ENCODE results near the gene HEATR5B. TPM values are rescaled to one million over a fixed set of nuclear protein-coding genes. Genes with fewer than 3 reads are reported as not detected.
A peak's percentile ranks its signal among the peaks of the same experiment; 100 is the strongest.

Gene HEATR5B
- 10 to 100 TPM; 14.6 to 19.2 (median 16.4) TPM for total RNA-seq
- polyA plus RNA-seq, result 9.1 TPM
- long read RNA-seq, donor 1, partial matches to known transcripts, result 16 of 30 reads
- long read RNA-seq, donor 1, other reads (novel, unspliced or antisense), result 14 of 30 reads
- long read RNA-seq, donor 2, partial matches to known transcripts, result 4 of 8 reads
- long read RNA-seq, donor 2, other reads (novel, unspliced or antisense), result 4 of 8 reads
- long read RNA-seq, donor 3, full-length matches to known transcripts, result 4 of 48 reads
- long read RNA-seq, donor 3, partial matches to known transcripts, result 22 of 48 reads
- long read RNA-seq, donor 3, other reads (novel, unspliced or antisense), result 22 of 48 reads
- long read RNA-seq, donor 4, partial matches to known transcripts, result 3 of 13 reads
- long read RNA-seq, donor 4, other reads (novel, unspliced or antisense), result 10 of 13 reads

DNA sequence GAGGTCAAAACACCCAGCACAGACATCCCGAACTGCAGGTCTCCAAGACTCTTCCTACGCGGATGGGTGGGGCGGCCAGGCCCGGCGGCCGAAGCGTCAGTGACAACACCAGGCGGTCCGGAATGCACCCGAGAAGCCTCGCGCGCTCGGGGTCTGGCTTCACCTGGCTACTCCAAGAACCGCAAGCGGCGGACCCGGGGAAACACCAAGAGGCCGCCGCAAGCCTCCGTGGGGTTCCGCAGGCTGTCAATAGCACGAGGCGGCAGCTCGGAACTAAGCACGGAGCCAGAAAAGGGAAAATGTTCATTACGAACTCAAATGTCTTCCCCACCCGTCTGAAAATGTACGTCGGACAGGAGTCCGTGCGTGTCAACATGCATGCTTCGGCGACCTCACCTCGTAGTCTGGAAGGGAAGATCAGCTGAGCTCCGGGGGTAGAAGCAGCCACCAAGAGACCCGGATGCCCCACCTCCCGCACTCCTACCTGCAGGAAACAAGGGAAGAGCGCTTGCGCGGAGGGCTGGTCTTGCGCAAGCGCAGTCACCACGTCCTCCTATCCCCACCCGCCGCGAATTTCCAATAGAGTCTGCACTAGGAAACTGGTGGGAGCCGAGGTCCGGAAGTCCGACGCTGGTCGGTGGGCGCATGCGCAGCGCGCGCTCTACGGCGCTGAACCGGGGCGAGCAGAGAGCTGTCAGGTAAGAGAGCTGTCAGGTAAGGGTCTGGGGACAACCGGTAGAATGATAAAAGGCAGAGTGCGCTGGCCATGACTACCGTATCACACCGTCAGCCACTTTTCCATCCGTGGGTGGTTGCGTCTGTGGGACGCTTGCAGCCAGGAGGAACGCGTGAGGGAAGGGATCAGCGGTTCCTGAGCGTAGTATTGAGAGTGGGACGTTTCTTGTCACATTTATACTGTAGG is at the start of gene HEATR5B, which contains the start of gene GPATCH11:
Gene HEATR5B (minus strand): TSS at position 500 of the 922 bp plus-strand sequence. CDS start 958 bp downstream, outside the sequence.
Gene GPATCH11 (plus strand): TSS at position 646 of the 922 bp plus-strand sequence. CDS start 3,864 bp downstream, outside the sequence.
- no peaks in the 10 kb centered on the region for H3K27me3 ChIP-seq (ENCODE audit: control insufficient read depth, insufficient read depth)
- intact Hi-C loops (cut with DNase I), result no loop called here
- no peaks in the 10 kb centered on the region for H3K9me3 ChIP-seq (ENCODE audit: control insufficient read depth, low read length)
- DNase-seq, result peak; percentile 94 to 97 (median 97)
- peak within 1 kb of the TSS; percentile 80 for H3K4me3 ChIP-seq (ENCODE audit: low read length)
- H3K27ac ChIP-seq (ENCODE audit: low read length), result peak within 1 kb of the TSS; percentile 75
- no peaks in the 10 kb centered on the region for H3K4me1 ChIP-seq (ENCODE audit: control insufficient read depth, insufficient read depth, low read length)
- peak; percentile 97 to 99 for ATAC-seq
- WGBS, result under 1% methylated on average over 74 of the region's 74 CpGs

- no peak for ATAC-seq
- Histone ChIP-seq H3K9me3 (ENCODE audit: control insufficient read depth, low read length) (no peaks in the 10 kb centered on the region), H3K27ac (ENCODE audit: low read length) (no peak overlapping the region), H3K4me3 (ENCODE audit: low read length) (no peak overlapping the region), H3K27me3 (ENCODE audit: control insufficient read depth, insufficient read depth) (no peaks in the 10 kb centered on the region), H3K4me1 (ENCODE audit: control insufficient read depth, insufficient read depth, low read length) (no peaks in the 10 kb centered on the region)
- intact Hi-C loops (cut with DNase I), result no loop called here
- DNase-seq, result no peak
- WGBS, result 95% methylated on average over 6 of the region's 6 CpGs
These were observed 48.7 kb upstream of the HEATR5B start for GRCh38 chr2:37132914-37133313.

DNA sequence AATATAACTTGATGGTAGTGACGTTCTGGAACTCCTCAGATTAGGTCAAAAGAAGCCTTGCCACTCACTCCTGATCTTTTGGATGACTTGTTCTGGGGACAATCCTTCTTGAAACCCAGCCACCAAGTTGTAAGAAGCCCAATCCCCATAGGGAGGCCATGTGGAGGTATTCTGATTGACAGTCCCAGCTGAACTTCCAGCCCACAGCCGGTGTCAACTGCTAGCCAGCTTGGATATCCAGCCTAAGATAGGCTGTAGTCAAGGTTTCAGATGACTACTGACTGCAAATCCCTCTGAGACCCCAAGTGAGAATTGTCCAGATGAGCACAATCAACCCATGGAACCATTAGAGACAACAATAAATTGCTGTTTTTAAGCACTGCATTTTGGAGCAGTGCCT is 41.2 kb upstream of the HEATR5B start:
- no peaks in the 10 kb centered on the region for H3K9me3 ChIP-seq (ENCODE audit: control insufficient read depth, low read length)
- H3K4me1 ChIP-seq (ENCODE audit: control insufficient read depth, insufficient read depth, low read length), result no peaks in the 10 kb centered on the region
- H3K4me3 ChIP-seq (ENCODE audit: low read length), result no peak overlapping the region
- WGBS, result 93% methylated on average over 2 of the region's 2 CpGs
- H3K27me3 ChIP-seq (ENCODE audit: control insufficient read depth, insufficient read depth), result no peaks in the 10 kb centered on the region
- ATAC-seq (no peak), DNase-seq (no peak)
- intact Hi-C loops (cut with DNase I), result no loop called here
- no peak overlapping the region for H3K27ac ChIP-seq (ENCODE audit: low read length)

GRCh38 chr2:37119157-37119556 is 35.0 kb upstream of the HEATR5B start:
- H3K27me3 ChIP-seq (ENCODE audit: control insufficient read depth, insufficient read depth), result no peaks in the 10 kb centered on the region
- DNase-seq (no peak), ATAC-seq (no peak)
- intact Hi-C loops (cut with DNase I), result no loop called here
- H3K4me3 ChIP-seq (ENCODE audit: low read length), result no peak overlapping the region
- no peak overlapping the region for H3K27ac ChIP-seq (ENCODE audit: low read length)
- 97% methylated on average over 5 of the region's 5 CpGs for WGBS
- no peaks in the 10 kb centered on the region for H3K4me1 ChIP-seq (ENCODE audit: control insufficient read depth, insufficient read depth, low read length)
- H3K9me3 ChIP-seq (ENCODE audit: control insufficient read depth, low read length), result no peaks in the 10 kb centered on the region

DNA sequence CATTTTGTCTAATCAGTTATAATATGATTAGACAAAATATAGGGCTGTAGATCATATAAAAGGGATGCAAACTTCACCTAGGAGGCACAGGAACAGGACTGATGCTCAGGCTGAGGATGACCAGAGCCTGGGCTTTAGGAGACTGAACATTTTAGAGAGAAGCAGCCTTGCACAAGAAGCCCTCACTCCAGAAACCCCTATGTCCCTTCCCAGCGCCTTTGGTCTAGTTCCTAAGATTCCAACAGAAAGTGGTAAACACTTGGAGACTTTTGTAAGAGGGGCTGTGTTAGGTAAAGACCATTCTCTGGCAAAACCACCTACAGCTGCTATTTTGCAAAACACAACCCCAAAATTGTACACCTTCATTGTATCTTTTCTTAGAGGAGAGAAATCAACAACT is 33.4 kb upstream of the HEATR5B start:
- no peaks in the 10 kb centered on the region for H3K4me1 ChIP-seq (ENCODE audit: control insufficient read depth, insufficient read depth, low read length)
- no peak for DNase-seq
- H3K27me3 ChIP-seq (ENCODE audit: control insufficient read depth, insufficient read depth), result no peaks in the 10 kb centered on the region
- H3K4me3 ChIP-seq (ENCODE audit: low read length), result no peak overlapping the region
- WGBS, result 90% methylated on average over 1 of the region's 1 CpG
- intact Hi-C loops (cut with DNase I), result no loop called here
- no peak for ATAC-seq
- no peak overlapping the region for H3K27ac ChIP-seq (ENCODE audit: low read length)
- H3K9me3 ChIP-seq (ENCODE audit: control insufficient read depth, low read length), result no peaks in the 10 kb centered on the region

DNA sequence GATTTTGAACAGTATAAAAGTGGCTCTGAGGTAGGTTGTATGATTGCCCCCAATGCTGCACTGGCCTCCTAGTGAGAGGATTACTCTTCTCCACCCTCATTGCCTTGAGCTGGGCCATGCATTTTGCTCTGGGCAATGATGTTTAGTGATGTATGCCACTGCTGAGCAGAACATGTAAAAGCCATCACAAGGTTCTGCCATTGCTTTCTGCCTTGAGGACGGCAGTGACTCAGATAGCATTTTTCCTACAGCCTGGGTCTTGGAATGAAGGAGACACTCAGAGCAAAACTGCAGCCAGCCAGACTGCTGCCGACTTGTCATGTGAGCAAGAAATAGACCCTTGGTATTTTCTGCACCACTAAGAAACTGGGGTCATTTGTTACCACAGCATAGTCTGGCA is 27.8 kb upstream of the HEATR5B start:
- Histone ChIP-seq H3K27ac (ENCODE audit: low read length) (no peak overlapping the region), H3K4me1 (ENCODE audit: control insufficient read depth, insufficient read depth, low read length) (no peaks in the 10 kb centered on the region), H3K27me3 (ENCODE audit: control insufficient read depth, insufficient read depth) (no peaks in the 10 kb centered on the region), H3K4me3 (ENCODE audit: low read length) (no peak overlapping the region), H3K9me3 (ENCODE audit: control insufficient read depth, low read length) (no peaks in the 10 kb centered on the region)
- 100% methylated on average over 2 of the region's 2 CpGs for WGBS
- DNase-seq (no peak), ATAC-seq (no peak)
- intact Hi-C loops (cut with DNase I), result no loop called here

- H3K4me1 ChIP-seq (ENCODE audit: control insufficient read depth, insufficient read depth, low read length), result no peaks in the 10 kb centered on the region
- H3K9me3 ChIP-seq (ENCODE audit: control insufficient read depth, low read length), result no peaks in the 10 kb centered on the region
- 92% methylated on average over 4 of the region's 4 CpGs for WGBS
- H3K4me3 ChIP-seq (ENCODE audit: low read length), result no peak overlapping the region
- intact Hi-C loops (cut with DNase I), result no loop called here
- H3K27me3 ChIP-seq (ENCODE audit: control insufficient read depth, insufficient read depth), result no peaks in the 10 kb centered on the region
- ATAC-seq (no peak), DNase-seq (no peak)
- H3K27ac ChIP-seq (ENCODE audit: low read length), result no peak overlapping the region
These were observed 26.4 kb upstream of the HEATR5B start for GRCh38 chr2:37110306-37111212.

DNA sequence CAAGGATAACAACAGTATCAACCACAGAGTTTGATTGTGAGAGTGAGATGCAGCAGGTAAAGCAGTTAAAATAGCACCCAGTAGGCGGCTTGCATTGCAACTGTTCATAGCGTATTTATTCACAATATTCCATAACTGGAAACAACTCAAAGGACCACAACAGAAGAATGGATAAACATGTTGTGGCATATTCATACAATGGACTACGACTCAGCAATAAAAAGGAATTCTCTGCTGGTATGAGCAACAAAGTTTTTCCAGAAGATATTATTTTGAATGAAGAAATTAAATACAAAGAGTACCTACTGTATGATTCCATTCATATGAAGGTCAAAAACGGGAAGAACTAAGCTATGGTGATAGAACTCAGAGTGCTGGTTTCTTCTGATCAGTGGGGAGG is 25.4 kb upstream of the HEATR5B start:
- 95% methylated on average over 4 of the region's 4 CpGs for WGBS
- no peak for DNase-seq
- Histone ChIP-seq H3K4me3 (ENCODE audit: low read length) (no peak overlapping the region), H3K27me3 (ENCODE audit: control insufficient read depth, insufficient read depth) (no peaks in the 10 kb centered on the region), H3K9me3 (ENCODE audit: control insufficient read depth, low read length) (no peaks in the 10 kb centered on the region), H3K27ac (ENCODE audit: low read length) (no peak overlapping the region), H3K4me1 (ENCODE audit: control insufficient read depth, insufficient read depth, low read length) (no peaks in the 10 kb centered on the region)
- ATAC-seq, result no peak
- intact Hi-C loops (cut with DNase I), result no loop called here

- ATAC-seq, result no peak
- WGBS, result 82% methylated on average over 5 of the region's 5 CpGs
- no peak overlapping the region for H3K4me3 ChIP-seq (ENCODE audit: low read length)
- no peak for DNase-seq
- no peaks in the 10 kb centered on the region for H3K27me3 ChIP-seq (ENCODE audit: control insufficient read depth, insufficient read depth)
- intact Hi-C loops (cut with DNase I), result no loop called here
- no peaks in the 10 kb centered on the region for H3K9me3 ChIP-seq (ENCODE audit: control insufficient read depth, low read length)
- no peak overlapping the region for H3K27ac ChIP-seq (ENCODE audit: low read length)
- H3K4me1 ChIP-seq (ENCODE audit: control insufficient read depth, insufficient read depth, low read length), result no peaks in the 10 kb centered on the region
These were observed 21.0 kb upstream of the HEATR5B start for GRCh38 chr2:37105150-37105549.

DNA sequence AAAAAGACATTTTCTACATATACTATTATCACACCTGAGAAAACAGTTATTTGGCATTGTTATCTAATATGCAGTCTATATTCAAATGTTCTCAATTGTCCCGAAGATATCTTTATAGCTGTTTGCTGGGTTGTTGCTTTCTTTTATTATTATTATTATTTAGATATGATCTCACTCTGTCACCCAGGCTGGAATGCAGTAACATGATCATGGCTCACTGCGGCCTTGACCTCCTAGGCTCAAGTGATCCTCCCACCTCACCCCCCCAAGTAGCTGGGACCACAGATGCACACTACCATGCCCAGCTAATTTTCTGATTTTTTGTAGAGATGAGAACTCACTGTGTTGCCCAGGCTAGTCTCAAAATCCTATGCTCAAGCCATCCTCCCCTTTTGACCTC is 20.0 kb upstream of the HEATR5B start:
- intact Hi-C loops (cut with DNase I), result no loop called here
- no peaks in the 10 kb centered on the region for H3K27me3 ChIP-seq (ENCODE audit: control insufficient read depth, insufficient read depth)
- ATAC-seq (no peak), DNase-seq (no peak)
- H3K27ac ChIP-seq (ENCODE audit: low read length), result no peak overlapping the region
- WGBS, result 97% methylated on average over 2 of the region's 2 CpGs
- H3K9me3 ChIP-seq (ENCODE audit: control insufficient read depth, low read length), result no peaks in the 10 kb centered on the region
- no peaks in the 10 kb centered on the region for H3K4me1 ChIP-seq (ENCODE audit: control insufficient read depth, insufficient read depth, low read length)
- no peak overlapping the region for H3K4me3 ChIP-seq (ENCODE audit: low read length)

Data from right cardiac atrium (tissue), 5 donors.